CD4-positive, alpha-beta T cell treated with Interleukin-15 for 1 hour (primary cell): ENCODE measurements around the gene SHISA4.
"Not testable (repeated sequence)": the region's sequence is repeated elsewhere in the genome, so short reads cannot be mapped to it uniquely, and the experiment has no call there.

ENCODE experiments used
- DNase-seq: peaks from one replicate; pipeline ENCODE4 v3.0.0-alpha.2; 2020

SHISA4 gene

DNA sequence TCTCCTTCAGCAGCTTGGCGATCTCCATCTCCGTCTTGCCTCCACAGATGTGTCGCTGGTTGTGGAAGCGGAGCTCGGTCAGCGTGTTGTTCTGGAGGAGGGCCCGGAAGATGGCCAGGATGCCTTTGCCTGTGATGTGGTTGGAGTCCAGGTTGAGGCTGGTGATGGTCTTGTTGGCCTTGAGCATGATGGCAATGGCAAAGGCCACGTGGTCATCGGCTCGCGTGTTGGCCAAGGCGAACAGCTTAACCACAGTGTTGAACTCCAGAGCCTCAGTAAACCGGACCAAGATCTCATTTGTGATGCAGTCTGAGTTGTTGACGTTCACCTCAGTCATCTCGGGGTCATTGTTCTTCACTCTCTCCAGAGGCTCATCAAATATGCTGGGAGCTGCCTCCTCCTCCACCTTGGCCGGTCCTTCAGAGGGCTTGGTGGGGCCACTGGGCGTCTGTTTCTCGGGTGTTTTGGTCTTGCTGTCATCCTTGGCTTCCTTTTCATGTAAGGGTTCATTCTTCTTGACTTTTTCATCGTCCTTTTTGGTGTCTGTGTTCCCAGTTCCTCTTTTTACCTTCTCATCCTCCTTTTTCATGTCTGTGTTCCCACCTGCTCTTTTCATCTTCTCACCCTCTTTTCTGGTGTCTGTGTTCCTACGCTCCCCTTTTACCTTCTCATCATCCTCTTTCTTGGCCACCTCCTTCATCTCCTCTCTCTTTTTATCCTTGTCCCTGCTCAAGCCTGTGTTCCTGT, 11.2 kb downstream of the SHISA4 start:
- no peak for DNase-seq

DNA sequence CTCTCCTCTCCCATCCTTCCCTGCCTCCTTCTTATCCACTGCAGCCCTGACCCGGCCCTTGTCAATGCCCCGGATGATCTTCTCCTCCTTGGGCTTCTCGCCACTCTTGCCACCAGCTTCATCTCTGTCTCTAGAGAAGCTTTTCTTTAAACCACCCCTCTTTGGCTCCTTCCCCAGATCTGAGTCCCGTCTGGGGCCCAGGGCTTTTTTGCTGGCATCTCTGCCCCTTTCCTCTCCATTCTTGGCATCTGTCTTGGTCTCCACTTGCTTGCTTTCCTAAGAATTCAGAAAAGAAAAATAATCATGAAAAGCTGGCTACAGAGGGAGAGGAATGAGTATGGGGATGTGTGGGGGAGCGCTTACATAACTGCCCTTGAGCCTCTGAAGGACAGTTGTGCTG, 11.8 kb downstream of the SHISA4 start:
- DNase-seq = no peak

DNA sequence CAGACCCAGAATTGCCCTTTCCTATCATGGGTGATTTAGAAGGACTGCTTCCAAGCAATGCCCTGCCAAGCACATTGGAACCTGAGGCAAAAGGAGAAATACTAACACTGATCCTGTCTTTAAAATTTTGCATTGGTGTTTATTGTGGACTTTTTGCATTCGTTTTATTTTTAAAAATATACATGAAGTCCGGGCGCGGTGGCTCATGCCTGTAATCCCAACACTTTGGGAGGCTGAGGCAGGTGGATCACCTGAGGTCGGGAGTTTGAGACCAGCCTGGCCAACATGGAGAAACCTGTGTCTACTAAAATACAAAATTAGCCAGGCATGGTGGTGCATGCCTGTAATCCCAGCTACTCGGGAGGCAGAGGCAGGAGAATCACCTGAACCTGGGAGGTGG, 12.3 kb downstream of the SHISA4 start:
- not testable (repeated sequence) for DNase-seq

DNA sequence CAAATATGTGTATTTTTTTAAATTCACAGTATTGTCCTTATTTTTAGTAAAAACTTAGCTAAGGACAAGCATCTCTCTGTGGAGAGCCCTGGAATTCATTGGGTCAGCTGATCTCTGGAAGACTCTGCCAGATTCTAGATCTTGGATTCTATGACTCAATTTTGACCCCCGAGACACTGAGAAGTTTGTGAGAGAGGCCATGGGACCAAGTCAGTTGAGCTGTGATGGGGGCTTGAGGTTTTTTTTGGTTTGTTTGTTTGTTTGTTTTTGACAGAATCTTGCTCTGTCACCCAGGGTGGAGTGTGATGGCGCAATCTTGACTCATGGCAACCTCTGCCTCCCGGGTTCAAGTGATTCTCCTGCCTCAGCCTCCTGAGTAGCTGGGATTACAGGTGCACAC, 13.5 kb downstream of the SHISA4 start:
- no peak for DNase-seq

DNA sequence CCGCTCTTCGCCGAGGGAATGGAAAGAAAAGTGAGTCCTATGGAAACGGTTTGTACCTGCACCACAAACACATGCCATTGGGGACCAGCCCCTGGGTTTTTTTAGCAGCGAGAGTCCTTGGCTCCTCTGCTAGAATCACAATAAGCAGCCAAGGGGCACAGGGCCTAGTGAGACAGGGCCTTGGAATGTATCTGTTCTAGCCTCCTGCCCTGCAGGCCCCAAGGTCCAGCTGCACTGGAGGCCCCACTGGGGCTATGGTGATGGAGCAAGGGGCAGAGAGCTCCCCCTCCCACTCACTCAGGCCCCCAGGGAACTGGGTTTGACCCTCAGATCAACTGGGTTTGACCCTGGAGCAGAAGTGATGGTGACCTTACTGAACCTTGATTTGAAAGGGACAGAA, 14.4 kb downstream of the SHISA4 start:
- no peak for DNase-seq

DNA sequence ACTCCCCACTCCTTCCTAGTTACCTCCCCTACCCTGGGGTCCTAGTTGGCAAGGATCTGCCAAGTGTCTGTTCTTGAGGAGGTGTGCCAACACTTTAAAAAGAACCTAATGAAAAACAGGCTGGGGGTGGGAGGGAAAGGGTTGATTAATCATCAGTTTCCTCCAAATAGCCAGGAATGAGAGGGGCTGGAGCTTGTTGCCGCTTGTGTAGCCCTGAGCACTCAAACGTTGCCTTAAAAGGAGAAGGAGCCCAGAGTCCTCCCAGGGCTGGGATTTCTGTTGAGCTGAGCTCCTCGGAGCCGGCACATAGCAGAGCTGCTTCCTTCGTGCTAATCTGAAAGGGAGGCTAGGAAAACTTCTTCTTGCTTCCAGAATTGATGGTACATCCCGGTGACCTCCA, 15.9 kb downstream of the SHISA4 start:
- no peak for DNase-seq

DNA sequence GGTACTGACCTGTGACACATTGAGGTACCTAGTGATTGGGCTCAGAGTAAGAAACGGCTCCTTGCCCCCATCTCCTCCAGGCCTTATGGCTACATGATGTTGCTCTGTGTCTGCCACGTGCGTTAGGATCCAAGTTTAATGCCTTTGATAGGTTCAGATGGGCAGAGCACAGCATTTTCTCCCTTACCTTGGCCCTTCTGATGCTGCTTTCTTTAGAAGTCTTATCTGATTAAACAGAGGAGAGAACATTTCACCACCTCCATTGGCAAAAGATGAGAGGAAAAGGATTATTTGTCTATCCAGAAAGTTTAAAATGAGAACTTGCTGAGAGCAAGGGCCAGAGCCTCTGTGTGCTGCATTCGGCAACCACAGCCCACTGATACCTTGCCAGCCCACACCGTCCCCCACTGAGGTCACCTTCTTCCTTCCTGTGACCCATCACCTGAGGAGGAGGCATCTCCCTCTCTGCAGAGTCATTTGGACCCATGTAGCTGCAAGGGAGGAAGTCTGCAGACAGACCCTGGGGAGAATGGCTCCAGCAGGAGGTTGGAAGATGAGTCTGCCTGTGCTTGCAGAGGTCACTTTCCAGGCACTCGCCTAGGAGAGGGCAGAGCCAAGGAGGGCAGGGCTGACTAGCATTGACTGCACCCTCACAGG, 16.7 kb downstream of the SHISA4 start:
- no peak for DNase-seq

DNA sequence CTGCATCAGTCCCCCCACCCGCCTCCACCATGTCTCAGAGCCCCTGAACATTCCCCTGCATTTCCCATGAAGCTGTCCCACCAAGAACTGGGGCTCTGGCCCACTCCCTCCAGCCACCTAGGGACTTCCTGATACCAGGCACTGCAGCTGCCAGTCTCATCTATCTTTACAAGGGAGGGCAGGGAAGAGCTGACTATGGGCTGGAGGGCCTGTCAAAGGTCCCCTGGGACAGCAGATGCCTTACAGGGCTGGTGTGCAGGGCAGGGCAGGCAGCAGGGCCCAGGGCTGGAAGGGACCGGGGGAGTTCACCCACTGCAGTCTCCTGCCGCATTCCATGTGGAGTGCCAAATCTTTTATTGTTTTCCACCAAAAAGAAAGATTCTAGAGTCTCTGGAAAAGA, 17.6 kb downstream of the SHISA4 start:
- DNase-seq = no peak

DNA sequence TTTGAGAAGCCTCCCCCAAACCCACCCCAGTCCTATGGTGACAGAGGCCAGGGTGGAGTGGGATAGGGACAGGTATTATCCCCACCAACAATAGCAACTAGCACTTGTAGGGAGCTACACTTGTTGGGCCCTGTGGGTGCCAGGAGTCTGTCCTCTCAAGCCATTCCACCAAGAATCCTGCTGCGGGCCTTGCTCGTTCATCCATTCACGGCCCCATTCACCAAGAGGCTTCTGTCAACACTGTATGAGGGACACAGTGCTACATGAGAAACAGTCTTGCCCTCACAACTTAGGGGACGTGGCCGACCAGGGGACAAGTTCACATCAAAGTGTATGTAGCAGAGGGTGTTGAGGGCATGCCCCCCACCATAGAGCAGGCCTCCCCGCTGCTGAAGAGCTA, 18.9 kb downstream of the SHISA4 start:
- no peak for DNase-seq

DNA sequence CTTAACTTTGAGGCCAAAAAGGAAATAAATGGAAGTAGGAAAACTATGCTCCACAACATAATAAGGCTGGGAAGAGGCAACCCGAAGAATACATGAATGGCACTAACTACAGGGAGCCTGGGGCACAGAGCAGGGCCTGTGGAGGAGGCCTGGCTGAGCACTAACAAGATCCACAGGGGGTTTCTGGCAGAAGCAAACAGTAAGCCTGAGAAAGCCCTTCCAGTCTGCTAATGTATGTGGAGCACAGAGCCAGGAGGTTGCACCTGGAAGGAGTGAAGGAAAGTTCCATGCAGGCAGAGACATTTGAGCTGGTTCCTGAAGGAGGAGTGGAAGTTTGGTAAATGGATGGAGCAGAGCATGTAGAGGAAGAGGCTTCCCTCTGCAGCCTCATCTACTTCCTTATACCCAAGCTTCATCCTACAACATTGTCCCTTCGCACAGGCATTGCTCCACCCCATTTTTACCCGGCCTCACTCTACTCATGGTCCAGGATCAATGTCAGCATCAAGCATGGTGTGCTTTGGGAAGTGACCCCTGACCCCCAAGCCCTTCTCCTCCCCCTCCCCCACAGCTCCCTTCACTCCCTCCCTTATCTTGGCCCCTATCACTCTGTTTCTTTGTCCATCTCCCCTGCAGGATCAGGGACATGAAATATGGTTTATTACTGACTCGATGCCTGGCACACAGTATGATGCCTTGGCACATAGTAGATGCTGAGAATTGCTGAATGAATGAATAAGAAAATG, 23.3 kb downstream of the SHISA4 start:
- no peak for DNase-seq

DNA sequence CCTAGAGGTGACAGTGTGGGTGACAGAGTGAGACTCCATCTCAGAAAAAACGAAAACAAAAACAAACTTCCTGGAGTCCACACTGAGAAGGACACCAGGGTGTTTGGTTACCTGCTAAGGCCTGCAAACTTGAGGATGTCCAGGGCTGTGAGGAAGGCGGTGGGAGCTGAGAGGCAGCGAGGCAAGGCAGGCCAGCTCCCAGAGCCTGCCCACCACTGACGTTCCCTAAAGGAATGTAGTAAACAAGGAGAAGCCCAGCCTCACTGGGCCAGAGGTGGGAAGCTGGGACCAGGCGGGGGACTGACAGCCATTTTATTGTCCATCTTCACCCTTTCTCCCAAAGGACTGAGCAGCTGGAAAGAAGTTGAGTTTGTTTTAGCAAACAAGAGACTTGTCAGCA, 24.1 kb downstream of the SHISA4 start:
- no peak for DNase-seq

DNA sequence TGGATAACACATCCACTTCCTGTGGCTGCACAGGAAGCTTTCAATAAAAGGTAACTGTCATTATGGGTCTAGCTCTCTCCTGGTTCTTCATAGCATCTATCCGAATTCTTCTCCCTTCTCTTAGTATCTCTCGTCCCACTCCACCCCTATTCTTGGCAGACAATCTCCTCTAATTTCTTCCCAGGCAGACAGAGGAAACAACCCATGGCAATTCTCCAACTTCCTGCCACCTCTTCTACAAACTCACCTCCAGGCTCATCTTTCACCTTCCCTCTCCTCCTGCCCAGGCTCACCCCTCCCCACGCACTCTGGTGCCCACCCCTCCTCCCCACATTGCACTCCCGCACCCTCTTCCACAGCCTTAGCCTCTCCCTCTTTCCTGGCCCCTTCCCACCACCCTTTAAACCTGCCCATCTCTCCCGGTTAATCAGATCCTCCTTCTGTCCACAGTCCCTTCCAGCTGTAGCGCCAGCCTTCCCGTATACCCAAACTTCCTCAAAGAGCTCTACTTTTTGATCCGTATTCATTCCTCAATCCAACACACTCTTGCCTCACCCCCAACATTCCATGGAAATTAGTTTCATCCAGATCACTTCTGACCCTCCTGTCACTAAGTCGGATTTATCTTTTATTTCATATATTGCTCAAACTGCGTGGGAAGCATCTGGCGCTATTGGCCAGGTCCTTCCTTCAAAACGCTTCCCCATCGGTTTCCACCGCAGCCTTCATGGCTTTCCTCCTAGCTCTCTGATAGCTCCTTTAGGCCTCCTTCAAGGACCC, 25.9 kb downstream of the SHISA4 start:
- no peak for DNase-seq

DNA sequence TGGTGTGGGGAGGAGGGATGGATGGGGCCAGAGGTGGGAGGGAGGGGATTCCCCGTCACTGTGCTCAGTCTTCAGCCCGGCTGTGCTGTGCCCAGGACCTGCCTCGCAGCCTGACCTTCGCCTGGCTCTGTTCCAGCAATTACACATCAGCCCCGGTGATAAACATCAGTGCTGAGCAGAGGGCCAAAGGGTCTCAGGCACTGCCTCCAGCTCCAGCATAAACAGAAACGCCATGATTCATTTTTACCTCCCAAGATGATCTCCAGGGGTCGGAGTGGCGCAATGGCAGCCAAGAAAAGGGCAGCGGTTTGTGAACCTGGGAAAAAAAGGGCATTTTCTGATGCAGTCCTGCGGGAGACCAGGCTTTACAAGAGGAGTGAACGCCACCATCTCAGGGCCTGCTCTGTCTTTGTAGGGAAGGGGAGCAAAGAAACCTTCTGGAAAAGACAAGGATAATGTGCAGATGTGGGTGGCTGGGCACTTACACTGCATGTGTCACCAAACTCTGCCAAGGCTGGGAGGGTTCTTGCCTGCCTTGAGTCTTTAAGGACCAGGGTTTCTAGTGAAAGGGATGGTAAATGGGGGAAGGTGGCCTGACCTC, 28.1 kb downstream of the SHISA4 start:
- no peak for DNase-seq

DNA sequence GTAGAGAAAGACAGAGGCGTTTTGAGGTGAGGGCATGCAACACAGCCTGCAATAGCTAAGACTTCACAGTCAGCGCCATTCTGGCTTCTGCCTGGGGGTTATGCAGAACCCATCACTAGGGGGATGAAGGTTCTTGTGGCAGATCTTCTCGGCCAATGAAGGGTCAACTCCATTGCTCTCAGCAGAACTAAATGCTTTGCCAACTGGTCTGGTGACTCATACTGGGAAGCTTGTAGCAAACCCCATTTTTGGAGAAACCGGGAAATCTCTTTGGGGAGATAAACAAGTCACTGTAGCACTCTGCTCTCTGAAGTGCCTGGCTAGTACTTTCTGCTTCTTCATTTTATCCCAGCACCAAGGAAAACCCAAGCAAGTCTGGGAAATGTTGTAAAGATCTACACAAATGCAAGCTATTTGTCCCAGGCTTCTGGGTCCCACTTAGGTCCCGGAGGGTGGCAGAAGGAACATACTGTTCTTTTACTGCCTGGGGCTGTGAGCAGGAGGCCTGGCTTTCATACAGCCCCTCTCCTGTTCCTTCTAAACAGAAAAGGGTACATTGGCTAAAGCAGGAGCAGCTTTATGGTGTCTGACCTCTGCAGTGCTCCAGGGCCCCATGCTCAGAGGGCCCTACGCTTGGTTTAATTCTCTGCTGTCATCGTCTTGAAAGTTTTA, 28.8 kb downstream of the SHISA4 start:
- no peak for DNase-seq

DNA sequence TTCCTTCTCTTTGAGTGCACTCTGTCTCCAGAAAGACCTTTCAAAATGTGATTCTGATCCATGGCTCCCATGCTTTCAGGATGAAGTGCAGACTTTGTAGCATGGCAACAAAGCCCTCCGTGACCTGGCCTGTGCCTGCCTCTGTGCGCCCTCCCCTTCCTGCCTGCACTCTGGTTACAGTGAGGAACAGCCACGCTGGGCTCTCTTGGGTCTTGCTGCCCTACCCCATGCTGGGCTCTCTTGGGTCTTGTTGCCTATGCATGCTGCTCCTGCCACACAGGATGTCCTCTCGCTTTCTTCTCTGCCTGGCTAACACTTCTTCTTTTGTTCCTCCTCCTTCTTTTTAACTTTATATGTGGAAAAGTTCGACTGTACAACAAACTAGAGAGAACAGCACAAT, 29.6 kb downstream of the SHISA4 start:
- no peak for DNase-seq

DNA sequence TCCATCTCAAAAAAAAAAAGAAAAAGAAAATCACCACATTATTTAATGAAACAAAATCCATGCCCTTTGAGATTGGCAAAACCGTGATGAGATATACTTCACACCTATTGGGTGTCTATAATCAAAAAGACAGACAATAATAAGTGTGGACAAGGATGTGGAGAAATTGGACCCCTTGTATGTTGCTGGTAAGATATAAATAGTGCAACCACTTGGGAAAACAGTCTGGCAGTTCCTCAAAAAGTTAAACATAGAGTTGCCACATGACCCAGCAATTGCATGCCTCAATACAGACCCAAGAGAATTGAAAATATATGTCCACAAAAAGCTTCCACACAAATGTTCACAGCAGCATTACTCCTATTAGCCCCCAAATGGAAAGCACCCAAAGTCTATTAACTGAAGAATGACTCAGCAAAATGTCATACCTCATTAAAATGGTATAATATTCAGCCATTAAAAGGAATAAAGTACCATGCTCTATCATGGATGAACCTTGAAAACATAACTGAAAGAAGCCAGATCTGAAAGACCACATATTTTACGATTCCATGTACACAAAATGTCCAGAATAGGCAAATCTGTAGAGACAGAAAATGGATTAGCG, 33.4 kb downstream of the SHISA4 start:
- no peak for DNase-seq

DNA sequence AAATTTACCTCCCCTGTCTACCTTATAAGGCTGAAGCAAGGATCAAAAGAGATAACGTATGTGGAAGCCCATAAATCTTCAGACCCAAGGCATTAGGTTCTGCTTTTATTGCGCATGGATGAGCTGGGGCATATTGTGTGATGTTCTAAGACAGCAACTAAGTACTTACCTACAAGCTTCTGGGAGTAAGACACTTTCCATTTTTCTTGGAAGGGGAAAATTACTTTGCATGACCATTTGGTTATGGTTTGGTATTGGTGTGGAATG, 36.5 kb downstream of the SHISA4 start:
- DNase-seq = no peak

DNA sequence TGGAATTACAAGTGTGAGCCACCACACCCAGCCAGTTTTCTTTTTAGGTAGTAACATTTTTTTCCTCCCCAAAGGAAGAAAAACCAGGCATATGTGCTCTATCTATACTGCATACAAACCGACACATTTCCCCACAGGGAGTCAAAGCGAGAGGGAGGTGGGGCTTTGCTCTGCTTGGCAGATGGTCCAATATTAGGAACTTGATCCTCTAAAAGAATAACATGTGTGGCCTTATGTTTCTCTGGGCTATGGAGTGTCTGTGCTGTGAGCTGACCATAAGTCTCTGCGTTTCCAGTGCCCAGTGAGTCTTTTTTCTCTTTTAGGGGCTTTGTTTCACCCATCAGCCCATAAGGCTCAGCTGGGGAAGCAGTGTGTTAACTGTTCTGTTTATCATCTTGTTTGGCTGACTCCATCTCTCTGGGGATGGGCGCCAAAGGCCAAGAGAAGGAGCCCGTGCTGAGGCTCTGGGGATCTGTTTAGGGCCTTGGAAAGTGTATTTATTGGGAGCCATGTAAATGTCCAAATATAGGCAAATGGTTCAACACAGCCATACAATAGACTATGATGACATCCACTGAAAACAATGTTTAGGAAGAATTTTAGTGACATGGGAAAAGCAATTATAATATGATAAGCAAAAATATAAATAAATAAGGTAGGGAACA, 37.4 kb downstream of the SHISA4 start:
- DNase-seq = no peak

DNA sequence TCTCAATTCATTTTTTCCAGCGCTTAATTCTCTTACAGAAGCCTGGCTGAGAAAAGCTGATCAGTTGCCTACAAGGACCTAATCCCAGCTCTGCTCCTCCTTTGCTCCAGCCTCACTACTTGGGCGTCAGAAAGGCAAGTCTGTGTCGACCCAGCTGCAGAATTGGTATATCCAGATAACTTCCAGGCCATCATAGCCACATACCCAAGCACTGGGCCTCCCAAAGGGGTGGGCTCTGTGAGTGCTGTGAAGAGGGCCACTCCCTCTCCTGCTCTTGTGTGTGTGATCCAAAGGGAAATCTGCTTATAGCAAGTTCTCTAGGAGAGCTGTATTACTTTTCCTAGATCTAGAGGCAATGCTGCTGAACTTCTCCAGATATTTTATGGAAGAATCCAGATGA, 39.6 kb downstream of the SHISA4 start:
- DNase-seq = no peak

DNA sequence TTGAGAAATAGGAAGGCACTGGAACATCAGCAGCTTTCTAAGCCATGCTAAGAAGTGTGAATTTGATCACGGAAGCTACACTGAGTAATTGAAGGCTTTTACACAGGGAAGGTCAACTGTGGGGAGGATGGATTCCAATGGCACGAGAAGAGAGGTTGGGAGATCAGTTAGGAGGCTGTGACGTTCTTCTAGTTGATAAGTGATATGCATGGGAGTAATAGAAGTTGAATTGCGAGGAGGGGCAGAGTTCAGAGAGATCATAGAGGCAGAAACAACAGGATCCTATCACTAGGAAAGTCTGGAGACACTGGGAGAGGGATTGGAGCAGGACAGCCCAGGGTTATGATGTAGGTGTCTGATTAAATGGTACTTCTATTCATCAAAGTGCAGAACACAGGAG, 41.4 kb downstream of the SHISA4 start:
- no peak for DNase-seq

DNA sequence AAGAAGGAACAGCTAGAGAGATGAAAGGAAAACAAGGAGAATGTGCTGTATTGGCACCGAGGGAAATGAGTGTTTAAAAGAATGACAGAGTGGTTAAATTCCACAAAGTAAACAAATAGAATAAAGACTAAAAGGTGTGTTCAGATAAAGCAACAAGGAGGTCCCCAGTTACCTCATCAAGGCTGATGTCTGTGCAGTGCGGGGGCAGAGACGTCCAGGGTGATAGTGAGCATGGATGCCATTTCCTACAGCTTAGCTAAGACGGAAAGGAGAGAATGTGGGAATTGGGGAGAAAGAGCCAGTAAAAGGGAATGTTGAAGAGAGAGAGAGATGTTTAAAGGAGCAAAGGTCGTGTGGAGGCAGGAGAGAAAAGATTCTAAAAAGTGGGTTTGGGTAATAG, 42.1 kb downstream of the SHISA4 start:
- DNase-seq = no peak
